ENCODE measurements around the gene SLAMF1. TPM values are rescaled to one million over a fixed set of nuclear protein-coding genes. Genes with fewer than 3 reads are reported as not detected.
A peak's percentile ranks its signal among the peaks of the same experiment; 100 is the strongest.

Gene SLAMF1
- total and polyA plus RNA-seq, 9 of the 15 experiments (the other 6 are each of a cell fraction or from before 2014, with no cell fraction given), result 0.04 to 0.17 (median 0.11) TPM; not detected in 4

DNA sequence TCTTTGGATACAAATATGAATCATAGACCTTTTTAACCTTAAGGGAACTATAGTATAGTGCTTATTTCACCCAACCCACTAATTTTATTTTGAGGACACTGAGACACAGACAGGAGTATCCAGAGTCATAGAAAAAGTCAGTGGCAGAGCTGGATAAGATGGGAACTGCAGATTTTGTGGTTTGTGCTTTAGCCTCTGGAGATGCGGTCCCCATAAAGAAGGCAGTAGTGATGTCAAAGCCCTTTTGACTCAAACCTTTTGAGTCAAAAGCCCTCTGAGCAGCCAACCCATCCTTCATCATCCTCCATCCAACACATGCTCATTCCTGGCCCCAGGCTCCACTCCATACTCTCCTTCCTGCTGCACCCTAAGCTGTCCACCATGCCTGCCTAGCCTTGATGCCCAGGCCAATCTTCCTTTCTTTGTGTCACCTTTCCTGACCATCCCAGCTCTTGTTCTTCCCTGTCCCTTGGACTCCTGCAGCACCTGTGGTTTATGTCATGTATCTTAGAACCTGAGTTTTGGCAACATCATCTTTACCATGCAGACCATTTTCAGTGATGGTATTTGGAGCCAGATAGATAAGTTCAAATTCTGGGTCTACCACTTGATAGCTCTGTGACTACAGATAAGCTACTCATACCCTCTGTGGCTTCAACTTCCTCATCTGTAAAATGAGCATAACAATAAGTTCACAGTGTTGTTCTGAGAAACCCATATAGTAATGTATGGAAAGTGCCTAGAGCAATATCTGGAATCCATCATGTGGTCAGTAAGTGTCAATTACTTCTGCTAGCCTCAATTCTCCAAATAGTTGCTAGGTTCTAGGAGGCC lies 20.1 kb downstream of the SLAMF1 start (continued):
- TF ChIP-seq ZBTB9 (CRISPR knock-in tag; IDR thresholded peaks at IDR 0.05), result no peak
- no peak for TF ChIP-seq HOXB6 (CRISPR knock-in tag; IDR thresholded peaks at IDR 0.05; ENCODE audit: borderline replicate concordance)
- TF ChIP-seq PBX2 (CRISPR knock-in tag; IDR thresholded peaks at IDR 0.05; ENCODE audit: low read depth), result no peak
- no peak for TF ChIP-seq PBX2 (tag; conservative IDR thresholded peaks at IDR 0.05; ENCODE audit: low read depth)
- TF ChIP-seq ZNF274 (IDR thresholded peaks at IDR 0.05; ENCODE audit: borderline replicate concordance, low read depth, low read length), result no peak
- peak; percentile 86; the same call in 1 of the 2 replicates for TF ChIP-seq LCOR (CRISPR knock-in tag; IDR thresholded peaks at IDR 0.05)
- TF ChIP-seq XRCC5 (IDR thresholded peaks at IDR 0.05; ENCODE audit: low read depth, low read length), result no peak
- no peak for TF ChIP-seq HDAC3 (IDR thresholded peaks at IDR 0.05; ENCODE audit: borderline replicate concordance, partially characterized antibody)
- TF ChIP-seq, protein P1, sequence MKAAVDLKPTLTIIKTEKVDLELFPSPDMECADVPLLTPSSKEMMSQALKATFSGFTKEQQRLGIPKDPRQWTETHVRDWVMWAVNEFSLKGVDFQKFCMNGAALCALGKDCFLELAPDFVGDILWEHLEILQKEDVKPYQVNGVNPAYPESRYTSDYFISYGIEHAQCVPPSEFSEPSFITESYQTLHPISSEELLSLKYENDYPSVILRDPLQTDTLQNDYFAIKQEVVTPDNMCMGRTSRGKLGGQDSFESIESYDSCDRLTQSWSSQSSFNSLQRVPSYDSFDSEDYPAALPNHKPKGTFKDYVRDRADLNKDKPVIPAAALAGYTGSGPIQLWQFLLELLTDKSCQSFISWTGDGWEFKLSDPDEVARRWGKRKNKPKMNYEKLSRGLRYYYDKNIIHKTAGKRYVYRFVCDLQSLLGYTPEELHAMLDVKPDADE (conservative IDR thresholded peaks at IDR 0.05; ENCODE audit: control insufficient read depth, low read depth, low read length), result no peak
- TF ChIP-seq, protein P2, sequence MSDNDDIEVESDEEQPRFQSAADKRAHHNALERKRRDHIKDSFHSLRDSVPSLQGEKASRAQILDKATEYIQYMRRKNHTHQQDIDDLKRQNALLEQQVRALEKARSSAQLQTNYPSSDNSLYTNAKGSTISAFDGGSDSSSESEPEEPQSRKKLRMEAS (CRISPR knock-in tag; IDR thresholded peaks at IDR 0.05), result no peak
- no peak for TF ChIP-seq ZKSCAN1 (IDR thresholded peaks at IDR 0.05; ENCODE audit: low read depth, low read length)
- TF ChIP-seq, protein P3, sequence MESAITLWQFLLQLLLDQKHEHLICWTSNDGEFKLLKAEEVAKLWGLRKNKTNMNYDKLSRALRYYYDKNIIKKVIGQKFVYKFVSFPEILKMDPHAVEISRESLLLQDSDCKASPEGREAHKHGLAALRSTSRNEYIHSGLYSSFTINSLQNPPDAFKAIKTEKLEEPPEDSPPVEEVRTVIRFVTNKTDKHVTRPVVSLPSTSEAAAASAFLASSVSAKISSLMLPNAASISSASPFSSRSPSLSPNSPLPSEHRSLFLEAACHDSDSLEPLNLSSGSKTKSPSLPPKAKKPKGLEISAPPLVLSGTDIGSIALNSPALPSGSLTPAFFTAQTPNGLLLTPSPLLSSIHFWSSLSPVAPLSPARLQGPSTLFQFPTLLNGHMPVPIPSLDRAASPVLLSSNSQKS (CRISPR knock-in tag; IDR thresholded peaks at IDR 0.05), result no peak
- TF ChIP-seq MCM5 (IDR thresholded peaks at IDR 0.05; ENCODE audit: low read depth), result no peak
- TF ChIP-seq RBM34 (IDR thresholded peaks at IDR 0.05; ENCODE audit: borderline replicate concordance, insufficient read depth, low read length), result no peak
- TF ChIP-seq ZNF830 (CRISPR knock-in tag; IDR thresholded peaks at IDR 0.05), result no peak
- no peak for TF ChIP-seq NONO (IDR thresholded peaks at IDR 0.05; ENCODE audit: low read depth in 2 of 2, low read length in 1 of 2)
- TF ChIP-seq DEAF1 (CRISPR knock-in tag; IDR thresholded peaks at IDR 0.05), result no peak
- no peak for TF ChIP-seq POLR2AphosphoS5 (IDR thresholded peaks at IDR 0.05; ENCODE audit: control insufficient read depth, insufficient read depth, low read depth, low read length)
- no peak for TF ChIP-seq ZNF57 (CRISPR knock-in tag; IDR thresholded peaks at IDR 0.05)
